Vagina (tissue), 2 donors: ENCODE measurements around the gene TAOK2.

ENCODE experiments used
- CTCF ChIP-seq, 3 experiments: fragments of 450-650 bp in 2 of 3; fragments of 200-600 bp in 1 of 3; sonication (generic) in 1 of 3; IDR thresholded peaks; one replicate each; pipeline ENCODE4 v1.5.1; 2017 to 2019; ENCODE audit warnings: antibody characterized with exemption in 3 of 3, mild to moderate bottlenecking in 2 of 3, moderate library complexity in 2 of 3
- POLR2A ChIP-seq, 2 donors: fragments of 450-650 bp; IDR thresholded peaks; one replicate each; pipeline ENCODE4 v1.6.1; 2017; ENCODE audit warnings: antibody characterized with exemption in 2 of 2, mild to moderate bottlenecking in 2 of 2, moderate library complexity in 2 of 2

GRCh38 chr16:29993191-29993902 lies 19.7 kb downstream of the TAOK2 start:
- TF ChIP-seq POLR2A (IDR thresholded peaks at IDR 0.05) = no peak
- no peak for TF ChIP-seq CTCF (IDR thresholded peaks at IDR 0.05)
